NCI-H2196 treated with DMSO at 0.1 percent for 48 hours (cell line): ENCODE data around the gene SREBF2.
"Not testable (repeated sequence)": the region's sequence is repeated elsewhere in the genome, so short reads cannot be mapped to it uniquely, and the experiment has no call there.

Experiments used
- DNase-seq: peaks from one replicate; lab custom pipeline; 2025; ENCODE audit not compliant: unreplicated experiment; lab: John Stamatoyannopoulos, UW

The SREBF2 gene

DNA sequence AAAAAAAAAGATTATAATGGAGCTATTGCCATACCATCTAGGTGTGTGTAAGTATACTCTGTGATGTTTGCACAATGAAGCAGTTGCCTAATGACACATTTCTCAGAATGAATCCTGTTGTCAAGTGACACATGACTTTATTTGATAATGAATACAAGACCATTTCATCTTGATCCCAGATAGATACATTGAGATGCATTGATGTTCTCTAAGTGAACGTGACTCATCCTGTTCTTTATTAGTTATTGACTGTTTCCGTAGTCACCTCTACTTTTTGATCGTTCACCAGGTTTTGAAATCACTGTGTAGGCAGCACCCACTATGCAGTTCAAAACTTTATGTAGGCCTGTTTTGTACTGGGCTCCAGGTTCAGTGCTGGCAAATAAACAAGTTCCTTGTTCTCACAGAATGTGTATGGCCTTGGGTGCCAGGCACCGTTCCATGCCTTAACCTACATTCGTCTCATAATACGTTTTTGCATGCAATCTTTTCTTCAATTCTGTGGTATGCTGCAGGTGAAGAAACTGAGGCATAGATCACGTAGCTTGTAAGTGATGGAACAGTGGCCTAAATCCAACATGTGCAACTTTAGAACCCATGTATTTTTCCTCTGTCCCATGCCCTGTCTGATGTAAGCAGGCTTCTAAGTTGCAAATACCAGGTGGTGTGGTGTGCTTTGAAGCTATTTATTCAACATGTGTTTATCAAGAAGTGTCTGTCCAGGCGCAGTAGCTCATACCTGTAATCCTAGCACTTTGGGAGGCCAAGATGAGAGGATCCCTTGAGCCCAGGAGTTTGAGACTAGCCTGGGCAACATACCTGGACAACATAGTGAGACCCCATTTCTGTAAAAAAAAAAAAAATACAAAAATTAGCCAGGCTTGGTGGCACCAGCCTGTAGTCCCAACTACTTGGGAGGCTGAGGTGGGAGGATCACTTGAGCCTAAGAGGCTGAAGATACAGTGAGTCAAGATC is 10.4 kb downstream of the SREBF2 start:
- no peak for DNase-seq

DNA sequence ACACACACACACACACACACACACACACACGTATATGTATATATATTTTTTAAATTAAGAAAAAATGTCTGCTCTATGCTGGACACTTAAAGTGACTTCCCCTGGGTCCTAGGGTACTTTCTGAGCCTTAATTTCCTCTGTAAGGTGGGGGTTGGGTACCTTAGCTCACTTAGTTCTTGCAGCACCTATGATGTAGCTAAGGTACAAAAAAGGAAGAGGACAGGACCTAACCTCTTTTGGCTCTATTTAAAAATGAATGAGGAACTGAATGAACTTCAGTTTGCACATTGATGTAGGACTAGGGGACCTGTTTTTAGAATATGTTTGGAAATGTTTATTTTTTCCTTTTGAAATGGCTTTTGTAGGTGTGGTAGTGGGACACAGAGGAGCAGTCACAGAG is 11.1 kb downstream of the SREBF2 start:
- DNase-seq, result no peak

DNA sequence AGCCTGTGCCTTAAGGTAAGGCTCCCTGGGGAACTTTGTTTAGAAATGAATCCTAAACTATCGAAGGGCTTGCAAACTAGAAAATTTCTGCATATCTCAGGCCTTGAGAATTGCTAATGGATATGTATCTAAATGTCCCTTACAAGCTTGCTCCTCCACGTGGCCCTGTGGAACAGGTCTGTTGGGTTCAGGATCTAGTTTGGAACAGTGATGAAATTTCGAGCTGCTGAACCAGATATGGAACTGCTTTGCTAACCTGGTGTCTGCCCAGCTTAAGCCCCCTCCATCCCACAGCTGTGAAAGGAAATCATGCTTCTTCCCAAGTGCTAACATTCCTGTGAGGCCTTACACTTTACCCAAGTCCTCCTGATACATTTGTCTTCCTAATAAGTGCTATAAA is 11.6 kb downstream of the SREBF2 start:
- no peak for DNase-seq

DNA sequence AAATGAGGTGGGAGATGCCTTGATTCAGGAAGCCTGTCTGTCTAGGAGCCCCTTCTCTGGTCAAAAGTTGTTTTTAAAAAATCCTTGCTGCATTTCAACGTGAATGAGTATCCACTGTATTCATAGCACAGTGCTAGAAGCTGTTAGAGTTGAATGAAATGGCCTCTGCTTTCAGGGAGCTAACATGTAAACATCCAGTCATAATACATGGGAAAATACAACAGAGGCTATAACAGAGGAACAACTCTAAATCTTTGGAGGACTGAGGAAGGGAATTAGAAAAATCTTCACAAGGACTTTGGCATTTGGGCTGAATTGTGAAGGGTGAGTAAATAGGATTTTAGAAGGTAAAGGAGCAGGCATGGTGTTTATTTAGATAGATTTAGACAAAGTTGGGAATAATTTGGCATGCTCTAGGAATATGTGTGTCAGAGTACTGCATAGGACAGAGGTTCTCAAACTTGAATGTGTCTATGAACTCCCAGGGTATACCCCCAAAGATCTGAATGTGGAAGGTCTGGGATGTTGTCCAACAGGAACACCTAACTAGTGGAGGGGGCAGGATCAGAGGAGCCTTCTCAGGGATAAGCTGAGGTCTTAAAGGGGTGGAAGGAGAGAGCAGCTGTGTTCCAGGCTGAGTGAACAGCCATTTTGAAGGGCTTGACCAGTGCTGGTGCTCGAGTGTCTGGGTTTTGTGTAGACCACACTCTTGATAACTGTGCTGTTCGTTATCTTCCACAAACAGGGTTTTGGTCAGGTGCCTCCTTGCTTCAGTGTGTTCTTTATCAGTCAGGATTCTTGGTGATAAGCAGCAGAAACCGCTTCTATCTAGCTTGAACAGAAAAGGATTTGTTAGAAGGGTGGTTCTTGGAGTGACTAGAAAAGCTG is 12.7 kb downstream of the SREBF2 start:
- DNase-seq, result no peak

DNA sequence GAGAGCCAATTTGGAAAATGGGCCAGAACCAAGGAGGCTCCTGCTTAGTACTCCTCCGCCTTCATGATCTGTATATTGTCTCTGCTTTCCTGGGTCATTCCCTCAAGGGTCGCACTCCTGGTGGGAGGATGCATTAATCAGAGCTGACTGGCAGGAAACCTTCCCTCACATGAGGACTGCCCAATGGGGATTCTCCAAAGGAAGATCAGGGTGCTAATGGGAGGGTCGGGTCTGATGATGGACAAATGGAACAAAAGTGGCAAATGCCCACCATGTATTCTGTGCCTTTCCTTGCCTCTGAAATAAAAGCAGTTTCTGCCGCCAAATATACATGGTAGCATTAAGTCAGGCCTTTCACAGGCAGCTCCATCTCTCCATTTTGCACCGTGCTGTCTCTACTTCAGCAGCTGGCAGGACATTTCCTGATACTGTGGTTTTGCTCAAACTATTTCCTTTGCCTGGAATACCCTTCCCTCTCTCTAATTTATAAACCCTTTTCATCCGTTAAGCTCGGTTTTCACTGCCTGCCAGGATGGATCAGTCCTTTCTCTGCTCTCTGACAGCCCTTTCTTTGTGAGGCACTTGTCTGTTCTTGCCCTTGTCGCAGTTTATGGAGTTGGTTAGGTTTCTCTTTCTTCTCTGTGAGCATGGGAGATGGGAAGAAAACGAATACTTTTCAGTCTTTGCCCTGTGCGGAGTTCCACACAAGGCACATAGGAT is 13.5 kb downstream of the SREBF2 start:
- DNase-seq, result no peak

DNA sequence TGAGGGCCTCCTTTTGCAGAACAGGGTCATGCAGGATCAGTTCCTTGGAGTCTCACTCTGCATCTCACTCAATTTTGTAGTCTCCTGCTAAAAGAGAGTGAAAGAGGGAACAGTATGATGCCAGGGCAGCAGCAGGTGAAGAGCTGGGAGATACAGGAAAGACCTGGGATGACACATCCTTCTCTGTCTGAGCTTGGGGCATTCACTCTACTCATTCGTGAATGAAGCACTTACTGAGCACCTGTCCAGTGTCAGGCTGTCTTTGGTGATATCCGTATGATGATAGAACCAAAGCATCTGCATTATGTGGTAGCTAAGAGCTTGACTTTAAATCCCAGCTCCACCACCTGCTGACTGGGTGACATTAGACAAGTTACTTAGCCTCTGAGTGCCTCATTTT is 14.4 kb downstream of the SREBF2 start:
- DNase-seq, result no peak

DNA sequence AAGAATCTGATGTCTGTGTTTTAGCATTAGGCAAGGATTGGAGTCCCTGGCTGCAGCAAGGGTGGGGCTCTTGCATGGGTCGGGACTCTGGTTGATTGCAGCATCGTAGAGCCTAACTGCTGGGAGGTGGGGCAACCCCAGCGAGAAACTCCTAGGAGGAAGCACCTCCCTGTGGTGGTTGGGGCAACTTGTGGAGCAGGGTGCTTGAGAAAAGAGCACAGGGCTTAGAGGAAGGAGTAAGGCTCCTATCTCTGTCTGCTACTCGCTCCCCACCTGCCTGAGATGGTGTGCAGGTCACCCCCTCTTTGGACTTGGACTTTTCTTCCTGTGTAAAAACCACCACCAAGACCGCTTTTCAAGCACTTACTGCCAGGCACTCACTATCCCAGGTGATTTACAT is 15.6 kb downstream of the SREBF2 start:
- no peak for DNase-seq

DNA sequence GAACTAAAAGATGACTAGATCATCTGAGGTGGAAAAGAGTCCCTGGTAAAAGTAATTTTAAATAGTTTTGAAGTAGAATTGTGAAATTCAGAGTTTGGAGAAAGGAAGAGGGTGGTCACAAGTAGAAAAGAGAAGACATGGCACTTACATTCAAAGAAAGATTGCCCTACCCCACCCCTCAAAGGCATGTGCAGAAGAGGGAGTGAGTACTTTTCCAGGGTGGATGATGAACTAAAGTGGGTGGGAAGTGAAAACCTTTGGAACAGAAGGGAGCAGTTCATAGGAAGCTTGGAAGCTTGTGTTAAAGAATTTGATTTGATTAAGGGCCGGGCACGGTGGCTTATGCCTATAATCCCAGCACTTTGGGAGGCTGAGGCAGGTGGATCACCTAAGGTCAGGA is 23.6 kb downstream of the SREBF2 start:
- DNase-seq, result no peak

DNA sequence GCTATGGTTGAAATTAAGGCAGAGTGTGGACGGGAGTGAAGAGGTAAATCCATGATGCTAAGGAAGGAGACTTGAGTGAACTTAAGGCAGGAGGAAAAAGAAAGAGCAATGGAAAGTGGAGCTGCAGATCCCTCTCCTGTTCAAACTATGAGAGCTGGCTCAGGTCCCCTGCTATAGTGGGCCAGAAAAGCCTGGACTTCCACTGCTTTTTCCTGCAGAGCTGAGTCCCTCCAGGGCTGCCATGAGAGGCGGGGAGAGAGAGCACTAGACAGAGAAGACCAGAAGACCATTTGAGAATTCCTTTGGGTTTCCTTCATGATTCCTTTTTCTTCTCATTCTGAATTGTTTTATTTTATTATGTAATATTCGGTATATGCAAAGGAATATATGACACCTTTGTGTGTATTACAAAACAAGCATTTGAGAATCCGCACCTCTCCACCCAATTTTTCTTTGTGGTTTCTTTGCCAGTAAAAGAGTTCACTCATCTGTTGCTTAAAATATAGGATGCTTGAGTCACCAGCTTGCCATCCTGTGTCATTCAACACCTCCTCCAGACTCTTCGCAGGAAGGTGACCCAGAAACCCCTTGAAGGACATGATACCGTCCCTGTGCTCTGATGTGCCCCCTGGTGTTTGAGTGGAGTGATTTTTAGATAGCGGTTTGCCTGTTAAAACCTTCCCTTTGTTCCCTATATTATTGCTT is 24.4 kb downstream of the SREBF2 start:
- peak; percentile 15 for DNase-seq

DNA sequence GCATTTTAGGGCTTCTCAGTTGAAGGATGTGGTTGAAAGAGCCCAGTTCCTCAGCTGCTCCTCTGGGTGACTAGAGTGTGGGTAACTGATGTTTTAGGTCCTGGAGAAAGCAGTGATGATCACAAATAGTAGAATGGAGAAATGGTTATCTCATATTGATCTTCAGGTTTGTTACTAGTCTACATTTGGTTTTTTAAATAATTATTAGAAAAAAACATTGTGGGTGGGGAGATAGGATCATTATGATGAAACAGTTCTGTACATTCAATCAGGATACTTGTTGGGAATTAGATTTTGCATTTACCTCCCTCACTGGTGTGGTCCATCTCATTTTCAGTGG is 24.9 kb downstream of the SREBF2 start:
- DNase-seq, result no peak

DNA sequence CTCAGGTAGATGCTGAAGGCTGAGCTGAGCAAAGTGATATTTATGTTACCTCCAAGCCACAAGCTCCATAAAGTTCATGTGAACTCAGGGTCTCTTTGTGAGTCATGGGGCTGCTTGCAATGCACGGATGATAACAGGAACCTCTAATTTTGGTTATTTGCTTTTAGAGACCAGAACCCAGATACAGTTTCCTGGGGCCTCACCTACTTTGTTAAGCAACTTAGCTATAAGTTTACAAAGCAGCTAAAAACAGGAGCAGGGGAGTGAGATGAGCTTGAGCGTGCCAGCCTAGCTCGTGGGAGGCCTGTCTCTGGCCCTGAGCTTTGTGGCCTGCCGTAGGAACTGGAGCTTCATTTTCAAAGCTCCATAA is 29.2 kb downstream of the SREBF2 start:
- no peak for DNase-seq

DNA sequence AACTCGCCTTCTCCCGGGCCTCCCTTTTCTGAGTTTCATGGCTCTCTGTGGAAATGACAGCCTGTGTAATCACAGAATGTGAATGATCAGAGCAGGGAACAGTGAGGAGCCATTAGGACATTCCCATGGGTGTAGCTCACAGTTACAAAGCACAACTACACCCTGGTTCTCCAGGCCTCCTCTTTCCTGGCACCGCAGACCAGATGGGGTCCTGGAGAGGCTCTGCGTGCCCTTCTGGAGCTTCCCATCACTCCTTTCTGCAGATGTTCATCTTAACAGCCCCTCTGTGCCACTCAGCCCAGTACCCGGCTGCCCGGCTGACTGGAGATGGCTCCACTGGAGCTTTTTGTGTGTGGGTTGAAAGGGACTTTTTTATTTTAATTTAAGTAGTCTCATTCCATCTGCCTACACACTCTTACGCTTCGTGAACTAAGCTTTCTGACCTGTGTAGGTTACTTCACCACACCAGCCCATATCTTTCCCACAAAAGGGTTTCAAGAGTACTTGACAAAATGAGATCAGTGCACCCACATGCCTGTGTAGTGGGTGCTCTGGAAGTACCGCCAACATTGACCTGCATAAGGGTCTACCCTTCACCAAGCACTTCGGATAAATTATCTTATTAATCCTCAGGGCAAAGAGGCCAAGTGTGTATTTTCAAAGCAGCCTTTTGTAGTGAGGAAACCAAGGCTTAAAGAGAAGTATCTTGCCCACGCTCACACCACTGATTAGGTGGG is 29.8 kb downstream of the SREBF2 start:
- no peak for DNase-seq

DNA sequence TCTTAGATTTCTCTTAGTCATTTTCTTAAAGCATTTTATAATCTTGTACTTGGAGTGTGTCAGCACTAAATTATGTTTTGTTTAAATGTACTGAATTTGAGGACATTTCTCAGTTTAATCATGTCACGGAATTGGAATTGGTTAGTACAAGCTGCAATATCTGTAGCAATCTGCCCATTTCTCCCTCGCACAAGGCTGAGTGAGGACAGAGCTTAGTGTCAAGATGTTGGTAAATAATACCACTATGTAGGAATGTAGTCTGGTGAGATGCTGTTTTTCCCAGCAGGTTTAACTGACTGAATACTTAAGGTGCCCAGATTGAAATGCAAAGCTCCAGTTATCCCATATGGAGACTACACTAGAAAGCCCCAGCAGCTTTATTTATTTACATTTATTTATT is 30.6 kb downstream of the SREBF2 start:
- no peak for DNase-seq

DNA sequence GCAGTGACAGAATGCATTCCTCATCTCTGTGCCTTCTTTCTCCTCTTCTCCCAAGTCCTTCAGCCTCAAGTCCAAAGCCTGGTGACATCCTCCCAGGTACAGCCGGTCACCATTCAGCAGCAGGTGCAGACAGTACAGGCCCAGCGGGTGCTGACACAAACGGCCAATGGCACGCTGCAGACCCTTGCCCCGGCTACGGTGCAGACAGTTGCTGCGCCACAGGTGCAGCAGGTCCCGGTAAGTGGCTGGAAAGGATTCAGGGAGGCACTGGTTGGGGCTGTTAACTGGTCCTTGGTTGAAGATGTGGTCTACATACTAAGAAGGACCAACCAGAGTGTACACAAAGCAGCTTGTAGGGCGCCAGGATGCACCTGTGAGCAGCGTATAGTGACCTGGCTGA is 35.7 kb downstream of the SREBF2 start:
- DNase-seq, result no peak

DNA sequence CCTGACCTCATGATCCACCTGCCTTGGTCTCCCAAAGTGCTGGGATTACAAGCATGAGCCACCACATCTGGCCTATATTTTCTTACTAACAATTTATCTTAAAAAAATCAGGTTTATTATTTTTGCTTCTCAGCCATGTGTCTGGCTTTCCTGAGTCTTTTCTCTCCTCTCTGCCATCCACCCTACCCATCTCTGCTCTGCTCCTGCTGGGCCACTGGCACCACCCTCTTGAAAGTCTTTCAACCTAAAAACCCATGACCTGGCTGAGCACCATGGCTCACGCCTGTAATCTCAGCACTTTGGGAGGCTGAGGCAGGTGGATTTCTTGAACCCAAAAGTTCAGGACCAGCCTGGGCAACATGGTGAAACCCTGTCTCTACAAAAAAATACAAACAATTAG is 37.2 kb downstream of the SREBF2 start:
- not testable (repeated sequence) for DNase-seq

DNA sequence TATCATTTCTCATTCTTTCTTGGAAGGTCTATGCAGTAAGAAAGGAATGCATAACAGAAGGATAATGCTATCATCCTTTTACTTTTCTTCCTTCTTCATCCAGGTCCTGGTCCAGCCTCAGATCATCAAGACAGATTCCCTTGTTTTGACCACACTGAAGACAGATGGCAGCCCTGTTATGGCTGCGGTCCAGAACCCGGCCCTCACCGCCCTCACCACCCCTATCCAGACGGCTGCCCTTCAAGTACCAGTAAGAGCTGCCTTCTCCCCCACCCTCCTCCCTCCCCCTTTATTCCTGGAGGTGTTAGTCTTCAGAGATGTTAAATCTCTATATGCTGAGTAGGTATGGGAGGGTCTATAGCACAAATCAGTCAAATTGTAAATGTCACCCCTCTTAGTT is 37.9 kb downstream of the SREBF2 start:
- DNase-seq, result no peak

DNA sequence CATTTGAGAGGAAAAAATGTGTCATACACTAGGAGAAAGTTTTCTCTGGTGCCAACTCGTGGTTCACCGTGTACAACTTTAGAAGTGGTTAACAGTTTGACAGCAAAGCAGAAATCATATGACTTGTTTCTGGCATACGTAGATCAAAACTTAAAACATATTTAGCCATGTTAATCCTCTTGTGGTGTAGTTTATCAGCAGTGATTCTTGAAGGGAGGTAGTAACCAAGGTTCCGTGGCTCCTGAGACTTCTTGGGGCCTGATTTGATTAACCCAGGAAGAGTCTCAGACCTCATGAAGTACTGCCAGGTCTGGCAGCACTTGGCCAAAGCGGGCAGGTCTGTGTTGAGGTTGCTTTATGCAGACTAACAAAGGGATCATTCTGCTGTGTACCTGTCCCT is 40.5 kb downstream of the SREBF2 start:
- DNase-seq, result no peak

DNA sequence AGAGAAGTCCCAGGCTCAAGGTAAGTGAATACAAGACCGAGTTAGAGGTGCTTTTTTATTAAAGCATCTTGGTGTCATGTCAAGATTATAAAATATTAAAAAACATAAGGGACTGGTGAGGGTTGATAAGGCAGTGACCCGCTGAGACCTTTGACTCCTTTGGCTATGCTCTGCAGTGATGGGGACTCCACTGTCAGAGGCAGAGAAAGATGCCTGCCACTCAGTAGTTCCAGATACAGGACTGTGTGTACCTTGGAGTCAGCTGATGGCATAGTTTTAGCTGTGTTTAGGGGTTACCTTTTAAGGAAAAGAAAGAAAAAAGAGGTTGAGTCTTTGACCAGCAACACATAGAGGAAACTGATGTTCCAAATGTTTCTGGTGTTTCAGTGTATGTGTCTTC is 41.2 kb downstream of the SREBF2 start:
- DNase-seq, result no peak

DNA sequence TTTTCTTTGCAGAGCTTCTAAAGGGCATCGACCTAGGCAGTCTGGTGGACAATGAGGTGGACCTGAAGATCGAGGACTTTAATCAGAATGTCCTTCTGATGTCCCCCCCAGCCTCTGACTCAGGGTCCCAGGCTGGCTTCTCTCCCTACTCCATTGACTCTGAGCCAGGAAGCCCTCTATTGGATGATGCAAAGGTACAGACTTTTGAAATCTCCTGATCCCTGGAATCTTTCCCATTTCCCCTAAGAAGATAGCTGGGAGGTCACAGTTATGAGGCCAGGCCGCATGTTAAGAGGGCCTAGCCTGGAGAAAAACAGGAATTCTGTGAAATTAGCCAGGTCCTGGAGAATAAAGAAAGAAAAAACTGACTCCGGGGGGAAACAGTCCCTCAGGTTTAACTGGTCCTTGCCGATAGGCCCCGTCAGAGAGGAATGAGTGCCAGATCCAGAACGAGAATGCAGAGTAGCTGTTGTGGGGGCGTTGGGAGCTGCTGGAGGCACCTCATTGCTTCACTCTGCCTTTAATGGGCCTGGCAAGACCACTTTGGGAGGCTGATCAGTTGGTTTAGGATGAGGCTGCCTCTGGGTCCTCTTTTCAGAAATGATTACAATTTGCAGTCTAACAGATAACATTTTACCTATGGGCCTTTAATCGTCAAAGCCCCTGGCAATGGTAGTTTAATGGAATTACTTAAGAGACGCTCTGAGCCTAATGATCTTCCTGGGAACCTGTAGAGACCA is 42.8 kb downstream of the SREBF2 start:
- DNase-seq, result no peak

DNA sequence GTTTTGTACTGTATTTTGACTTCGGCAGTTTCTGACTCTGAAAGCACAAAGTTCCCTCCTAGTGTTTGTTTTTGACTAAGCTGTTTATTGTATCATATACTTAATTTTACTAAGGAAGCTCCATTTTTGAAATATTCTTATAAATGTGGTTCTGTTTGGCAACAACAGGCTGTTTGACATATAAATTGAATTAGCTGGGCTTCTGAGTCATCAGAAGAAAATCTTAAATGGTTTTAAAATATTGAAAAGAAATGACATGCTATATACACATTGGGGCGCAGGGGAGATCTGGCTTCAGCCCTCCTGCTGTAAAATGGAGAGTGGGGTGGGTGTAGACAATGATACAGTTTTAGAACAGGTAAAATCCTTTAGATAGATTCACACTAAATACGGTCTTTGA is 43.4 kb downstream of the SREBF2 start:
- no peak for DNase-seq
